IMR-90 (cell line): ENCODE data around the gene DNAJC5G. TPM values are rescaled to one million over a fixed set of nuclear protein-coding genes. Genes with fewer than 3 reads are reported as not detected.

Experiments used
- ATAC-seq: fragments of 200-7000 bp; cut with Tn5 transposase; 2 replicates; pipeline ENCODE4 v1.9.1; 2020; ENCODE audit warnings: low read depth, mild to moderate bottlenecking, moderate library complexity
- BruUV-seq: library from RNA; stranded (reverse); fragments of 400-500 nt; replicated peaks from 2 replicates; lab custom pipeline; 2021; lab: Mats Ljungman, UMichigan
- CTCF ChIA-PET: fragments of 300-600 bp; formaldehyde crosslinking; extraction: SDS; loops from one replicate; lab custom pipeline; 2021; ENCODE audit warnings: antibody characterized with exemption; lab: Yijun Ruan, JAX
- POLR2A ChIA-PET: fragments of 300-600 bp; sonication (Branson Sonifier 250); formaldehyde crosslinking; loops from one replicate; lab custom pipeline; 2022; ENCODE audit warnings: antibody characterized with exemption; ENCODE audit not compliant: unreplicated experiment; lab: Charles Lee
- DNase-seq: peaks from one replicate; pipeline ENCODE4 v3.0.0; 2013
- H2AFZ ChIP-seq: replicated peaks from 2 replicates; pipeline ENCODE3; 2013; ENCODE audit warnings: low read length, mild to moderate bottlenecking; ENCODE audit not compliant: poor library complexity
- H2AK5ac ChIP-seq: 2 replicates; pipeline ENCODE4 v1.6.1; 2013; ENCODE audit warnings: low read depth, low read length, inconsistent platforms
- H2AK9ac ChIP-seq: replicated peaks from 2 replicates; pipeline ENCODE3; 2013; ENCODE audit warnings: mild to moderate bottlenecking, low read depth, low read length, moderate library complexity; ENCODE audit not compliant: poor library complexity
- H2BK120ac ChIP-seq: 2 replicates; pipeline ENCODE4 v1.6.1; 2013; ENCODE audit warnings: low read depth, low read length, inconsistent platforms
- H2BK15ac ChIP-seq: 3 replicates; pipeline ENCODE4 v1.6.1; 2013; ENCODE audit warnings: low read depth, low read length, inconsistent platforms
- H2BK20ac ChIP-seq: 2 replicates; pipeline ENCODE4 v1.6.1; 2013; ENCODE audit warnings: low read depth, mild to moderate bottlenecking, inconsistent platforms, low read length, moderate library complexity
- H2BK5ac ChIP-seq: 2 replicates; pipeline ENCODE4 v1.6.1; 2013; ENCODE audit warnings: mild to moderate bottlenecking, low read depth, low read length, inconsistent platforms; ENCODE audit not compliant: poor library complexity, severe bottlenecking
- H3K14ac ChIP-seq: replicated peaks from 2 replicates; pipeline ENCODE4 v1.6.1; 2013; ENCODE audit warnings: low read depth, low read length, inconsistent platforms
- H3K18ac ChIP-seq: 2 replicates; pipeline ENCODE4 v1.6.1; 2013; ENCODE audit warnings: low read depth, low read length, control low read depth
- H3K23ac ChIP-seq: 2 replicates; pipeline ENCODE4 v1.6.1; 2013; ENCODE audit warnings: low read depth, low read length, inconsistent platforms
- H3K27ac ChIP-seq: 2 replicates; pipeline ENCODE4 v1.5.1; 2013; ENCODE audit warnings: mild to moderate bottlenecking, control low read depth, low read length; ENCODE audit not compliant: insufficient read depth
- H3K27me3 ChIP-seq: 2 replicates; pipeline ENCODE4 v1.6.1; 2013; ENCODE audit warnings: low read length; ENCODE audit not compliant: control insufficient read depth, insufficient read depth
- H3K36me3 ChIP-seq: 2 replicates; pipeline ENCODE4 v1.6.1; 2013; ENCODE audit warnings: low read length, mixed read lengths; ENCODE audit not compliant: control insufficient read depth, insufficient read depth
- H3K4ac ChIP-seq: 2 replicates; pipeline ENCODE4 v1.6.1; 2013; ENCODE audit warnings: low read depth, low read length, inconsistent platforms
- H3K4me1 ChIP-seq: 2 replicates; pipeline ENCODE4 v1.6.1; 2013; ENCODE audit warnings: low read length, mixed read lengths; ENCODE audit not compliant: control insufficient read depth, insufficient read depth
- H3K4me2 ChIP-seq: 2 replicates; pipeline ENCODE4 v1.6.1; 2013; ENCODE audit warnings: low read depth, mild to moderate bottlenecking, control low read depth, low read length, moderate library complexity
- H3K4me3 ChIP-seq: 2 replicates; pipeline ENCODE4 v1.5.1; 2013; ENCODE audit warnings: low read depth, mild to moderate bottlenecking, control low read depth, low read length, moderate library complexity; ENCODE audit not compliant: insufficient read depth
- H3K56ac ChIP-seq: 2 replicates; pipeline ENCODE4 v1.6.1; 2013; ENCODE audit warnings: low read length, inconsistent platforms; ENCODE audit not compliant: insufficient read depth; ENCODE audit errors: extremely low read depth
- H3K79me1 ChIP-seq, 2 experiments: 2 replicates each; pipeline ENCODE4 v1.6.1; 2013; ENCODE audit warnings: low read length in 2 of 2, inconsistent platforms in 1 of 2, low read depth in 1 of 2
- H3K9ac ChIP-seq: 2 replicates; pipeline ENCODE4 v1.6.1; 2013; ENCODE audit warnings: low read depth, low read length, control low read depth
- H3K9me1 ChIP-seq: 2 replicates; pipeline ENCODE4 v1.6.1; 2013; ENCODE audit warnings: low read length, inconsistent platforms; ENCODE audit not compliant: insufficient read depth
- H3K9me3 ChIP-seq: 2 replicates; pipeline ENCODE4 v1.6.1; 2013; ENCODE audit warnings: low read length; ENCODE audit not compliant: control insufficient read depth, insufficient read depth
- H4K20me1 ChIP-seq: 2 replicates; pipeline ENCODE4 v1.6.1; 2013; ENCODE audit warnings: low read length, inconsistent platforms; ENCODE audit not compliant: insufficient read depth
- H4K5ac ChIP-seq: 2 replicates; pipeline ENCODE4 v1.6.1; 2013; ENCODE audit warnings: mild to moderate bottlenecking, low read depth, low read length, control low read depth
- H4K8ac ChIP-seq, 2 experiments: 2 replicates each; pipeline ENCODE4 v1.6.1; 2013; ENCODE audit warnings: low read depth in 2 of 2, low read length in 2 of 2, control low read depth in 1 of 2, inconsistent platforms in 1 of 2
- H4K91ac ChIP-seq: 2 replicates; pipeline ENCODE4 v1.6.1; 2013; ENCODE audit warnings: low read depth, low read length, inconsistent platforms; ENCODE audit not compliant: insufficient read depth
- BHLHE40 ChIP-seq: fragments of 150-350 bp; IDR thresholded peaks from 2 replicates; pipeline ENCODE4 v1.6.1; 2016; ENCODE audit warnings: mild to moderate bottlenecking, low read depth, low read length
- CHD1 ChIP-seq: IDR thresholded peaks from 2 replicates; pipeline ENCODE4 v1.6.1; 2012; ENCODE audit warnings: low read depth, low read length, improper control_type of control experiment
- FOS ChIP-seq: fragments of 150-350 bp; IDR thresholded peaks from 2 replicates; pipeline ENCODE4 v1.6.1; 2016; ENCODE audit warnings: low read depth, low read length
- MAZ ChIP-seq: IDR thresholded peaks from 2 replicates; pipeline ENCODE4 v1.6.1; 2012; ENCODE audit warnings: low read depth, mild to moderate bottlenecking, low read length, improper control_type of control experiment, moderate library complexity, borderline replicate concordance
- MXI1 ChIP-seq: IDR thresholded peaks from 2 replicates; pipeline ENCODE4 v1.6.1; 2012; ENCODE audit warnings: low read depth, mild to moderate bottlenecking, low read length, moderate library complexity, borderline replicate concordance
- POLR2A ChIP-seq: IDR thresholded peaks from 2 replicates; pipeline ENCODE4 v1.6.1; 2012; ENCODE audit warnings: mild to moderate bottlenecking, low read depth, low read length
- RCOR1 ChIP-seq: IDR thresholded peaks from 2 replicates; pipeline ENCODE4 v1.6.1; 2012; ENCODE audit warnings: mild to moderate bottlenecking, low read length, improper control_type of control experiment; ENCODE audit not compliant: insufficient replicate concordance
- RFX5 ChIP-seq: IDR thresholded peaks from 2 replicates; pipeline ENCODE4 v1.8.0; 2012; ENCODE audit warnings: low read depth, mild to moderate bottlenecking, low read length, moderate library complexity
- SMC3 ChIP-seq: fragments of 150-350 bp; IDR thresholded peaks from 2 replicates; pipeline ENCODE4 v1.6.1; 2016; ENCODE audit warnings: low read depth, mild to moderate bottlenecking, antibody characterized with exemption, low read length, moderate library complexity
- WGBS, 2 experiments: methylation state at CpG; one replicate each; pipeline versions ENCODE4 v1.1.5 to v1.1.7; 2013; ENCODE audit warnings: missing lambda C conversion rate in 2 of 2; ENCODE audit not compliant: insufficient read length in 1 of 2; ENCODE audit errors: extremely low coverage in 2 of 2; 5-methylcytosine and 5-hydroxymethylcytosine counted together
- dilution Hi-C: fragments of 300-500 bp; cut with HindIII; formaldehyde crosslinking; loops from one replicate; pipeline ENCODE4 v1.14.3; 2018; ENCODE audit warnings: low sequenced_read_pairs; ENCODE audit not compliant: unreplicated experiment
- in situ Hi-C: fragments of 300-500 bp; cut with MboI; formaldehyde crosslinking; loops from 3 replicates; pipeline ENCODE4 v1.14.3; 2019; ENCODE audit warnings: low sequenced_read_pairs, inconsistent platforms, mixed read lengths
- intact Hi-C: fragments of 100-400 bp; cut with micrococcal nuclease; formaldehyde crosslinking; loops from 2 replicates; pipeline ENCODE4 v1.10.0; 2022
- polyA plus RNA-seq, 3 experiments: library from polyadenylated mRNA; depleted of rRNA; stranded (reverse); fragments of >200 nt; gene quantifications; 2 replicates each; pipeline ENCODE4 v1.2.3, GENCODE V29; 2012; ENCODE audit warnings: low replicate concordance in 1 of 3
- total RNA-seq: library from RNA; depleted of rRNA; stranded (reverse); fragments of >200 nt; gene quantifications from 2 replicates; pipeline ENCODE4 v1.2.3, GENCODE V29; 2012
- TF ChIP-seq, protein P1 (sequence below): fragments of 150-350 bp; IDR thresholded peaks from 2 replicates; pipeline ENCODE4 v1.6.1; 2016; ENCODE audit warnings: low read depth, mild to moderate bottlenecking, low read length, moderate library complexity, borderline replicate concordance
- TF ChIP-seq, protein P2 (sequence below): conservative IDR thresholded peaks from 2 replicates; pipeline ENCODE4 v1.5.1; 2012; ENCODE audit warnings: mild to moderate bottlenecking, low read depth, low read length, improper control_type of control experiment

The DNAJC5G gene
- total and polyA plus RNA-seq, 2 of the 4 experiments (the other 2 are of a cell fraction) = not detected

DNA sequence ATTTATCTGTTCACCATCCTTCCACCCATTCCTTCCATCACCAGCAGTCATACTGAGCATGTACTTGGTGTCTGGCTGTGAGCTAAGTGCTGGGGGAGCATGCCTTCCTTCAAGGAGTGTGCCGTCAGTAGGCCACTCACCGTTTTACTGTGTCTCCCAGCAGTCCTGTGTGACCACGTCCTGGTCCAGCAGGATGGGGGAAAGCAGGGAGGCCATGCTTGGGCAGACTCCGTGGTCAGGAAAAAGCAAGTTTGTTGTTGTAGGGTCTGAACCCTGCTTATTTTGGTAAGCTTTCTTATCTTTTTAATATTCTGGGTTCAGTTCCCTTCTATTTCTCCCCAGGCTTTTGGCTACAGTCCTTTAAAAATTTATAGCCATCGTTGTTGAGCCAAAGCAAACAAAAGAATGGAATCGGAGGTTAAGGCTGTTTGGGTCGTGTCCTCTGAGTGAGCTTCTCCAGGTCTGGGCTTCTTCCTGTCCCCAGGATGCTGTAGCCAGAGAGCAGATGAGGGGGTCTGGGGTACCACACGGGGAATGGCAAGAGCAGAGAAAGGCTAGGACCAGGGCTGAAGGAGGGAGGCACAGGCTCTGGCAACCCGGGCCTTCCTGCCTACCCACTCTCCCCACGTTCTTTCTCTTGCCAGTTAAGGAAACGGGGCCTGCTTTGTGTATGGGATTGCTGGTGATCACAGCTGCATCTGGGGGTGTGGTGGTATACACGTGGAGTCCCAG is 25.9 kb upstream of the DNAJC5G start:
- Histone ChIP-seq H2AFZ (peak overlapping the region; percentile 18), H4K5ac (no peak overlapping the region), H3K79me1 (no peaks in the 10 kb centered on the region), H3K4ac (no peak overlapping the region), H2AK5ac (no peak overlapping the region), H3K4me3 (no peak overlapping the region), H3K4me2 (no peak overlapping the region), H3K14ac (no peak overlapping the region), H4K8ac (no peak overlapping the region), H2AK9ac (no peak overlapping the region), H3K23ac (no peak overlapping the region), H3K56ac (no peak overlapping the region), H2BK120ac (no peak overlapping the region), H3K9ac (no peak overlapping the region), H3K18ac (no peak overlapping the region), H4K20me1 (no peaks in the 10 kb centered on the region), H2BK15ac (no peak overlapping the region), H3K9me3 (no peaks in the 10 kb centered on the region), H4K91ac (no peak overlapping the region), H3K9me1 (0 out of 2 replicates have a peak, but pooled peaks cover 2% of the 10 kb centered on the region), H2BK20ac (no peak overlapping the region), H3K27me3 (peaks cover 11% of the 10 kb centered on the region), H2BK5ac (no peak overlapping the region), H3K36me3 (peaks cover 3% of the 10 kb centered on the region; the same call in 1 of the 2 replicates), H3K4me1 (no peaks in the 10 kb centered on the region), H3K27ac (no peak overlapping the region)
- DNase-seq = no peak
- dilution Hi-C loops (no loop called here), intact Hi-C loops (no loop called here), in situ Hi-C loops (no loop called here)
- no peak for TF ChIP-seq MXI1
- no peak for TF ChIP-seq POLR2A
- TF ChIP-seq RCOR1 = no peak
- no peak for TF ChIP-seq FOS
- no peak for TF ChIP-seq SMC3
- no peak for TF ChIP-seq BHLHE40
- TF ChIP-seq CHD1 = no peak
- TF ChIP-seq, protein P1, sequence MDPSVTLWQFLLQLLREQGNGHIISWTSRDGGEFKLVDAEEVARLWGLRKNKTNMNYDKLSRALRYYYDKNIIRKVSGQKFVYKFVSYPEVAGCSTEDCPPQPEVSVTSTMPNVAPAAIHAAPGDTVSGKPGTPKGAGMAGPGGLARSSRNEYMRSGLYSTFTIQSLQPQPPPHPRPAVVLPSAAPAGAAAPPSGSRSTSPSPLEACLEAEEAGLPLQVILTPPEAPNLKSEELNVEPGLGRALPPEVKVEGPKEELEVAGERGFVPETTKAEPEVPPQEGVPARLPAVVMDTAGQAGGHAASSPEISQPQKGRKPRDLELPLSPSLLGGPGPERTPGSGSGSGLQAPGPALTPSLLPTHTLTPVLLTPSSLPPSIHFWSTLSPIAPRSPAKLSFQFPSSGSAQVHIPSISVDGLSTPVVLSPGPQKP = no peak
- TF ChIP-seq RFX5 = no peak
- no peak for TF ChIP-seq MAZ
- TF ChIP-seq, protein P2, sequence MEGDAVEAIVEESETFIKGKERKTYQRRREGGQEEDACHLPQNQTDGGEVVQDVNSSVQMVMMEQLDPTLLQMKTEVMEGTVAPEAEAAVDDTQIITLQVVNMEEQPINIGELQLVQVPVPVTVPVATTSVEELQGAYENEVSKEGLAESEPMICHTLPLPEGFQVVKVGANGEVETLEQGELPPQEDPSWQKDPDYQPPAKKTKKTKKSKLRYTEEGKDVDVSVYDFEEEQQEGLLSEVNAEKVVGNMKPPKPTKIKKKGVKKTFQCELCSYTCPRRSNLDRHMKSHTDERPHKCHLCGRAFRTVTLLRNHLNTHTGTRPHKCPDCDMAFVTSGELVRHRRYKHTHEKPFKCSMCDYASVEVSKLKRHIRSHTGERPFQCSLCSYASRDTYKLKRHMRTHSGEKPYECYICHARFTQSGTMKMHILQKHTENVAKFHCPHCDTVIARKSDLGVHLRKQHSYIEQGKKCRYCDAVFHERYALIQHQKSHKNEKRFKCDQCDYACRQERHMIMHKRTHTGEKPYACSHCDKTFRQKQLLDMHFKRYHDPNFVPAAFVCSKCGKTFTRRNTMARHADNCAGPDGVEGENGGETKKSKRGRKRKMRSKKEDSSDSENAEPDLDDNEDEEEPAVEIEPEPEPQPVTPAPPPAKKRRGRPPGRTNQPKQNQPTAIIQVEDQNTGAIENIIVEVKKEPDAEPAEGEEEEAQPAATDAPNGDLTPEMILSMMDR = no peak
- CTCF ChIA-PET = interaction anchor here (0.6 to 1.7 kb wide), 2 partner anchors 31 to 75 kb away, joined by 3 to 5 read pairs; no protein-coding TSS in a partner anchor
- BruUV-seq = no TSS peak
- POLR2A ChIA-PET = no interaction called here
- no peak for ATAC-seq
- WGBS, 2 experiments = 56% methylated on average over 3 of the region's 12 CpGs; no CpG with 5 or more reads in 1 of the 2 experiments
